ENCODE measurements around the gene SBNO2.

The SBNO2 gene

DNA sequence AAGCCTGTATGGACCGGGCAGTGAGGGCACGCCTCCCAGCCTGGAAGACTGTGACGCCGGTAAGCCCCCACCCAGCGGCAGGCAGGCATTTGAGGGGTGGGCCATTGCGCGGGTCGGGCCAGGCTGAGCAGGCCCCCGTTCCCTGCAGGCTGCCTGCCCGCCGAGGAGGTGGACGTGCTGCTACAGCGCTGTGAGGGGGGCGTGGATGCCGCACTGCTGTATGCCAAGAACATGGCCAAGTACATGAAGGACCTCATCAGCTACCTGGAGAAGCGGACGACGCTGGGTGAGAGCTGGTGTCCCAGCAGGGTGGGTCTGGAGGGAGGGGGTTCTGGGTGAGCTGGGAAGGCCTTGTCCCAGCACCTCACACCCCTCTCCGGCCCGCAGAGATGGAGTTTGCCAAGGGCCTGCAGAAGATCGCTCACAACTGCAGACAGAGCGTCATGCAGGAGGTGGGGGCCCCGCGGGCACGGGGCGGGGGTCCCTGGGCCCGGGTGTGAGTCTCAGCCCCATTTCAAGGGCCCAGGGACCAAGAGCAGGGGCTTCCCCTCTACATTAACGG, 100.0 kb downstream of the SBNO2 start:
- H3K4me2 ChIP-seq (ENCODE audit: low read length): peak overlapping the region; percentile 49; the same call in 1 of the 2 replicates
- H2AFZ ChIP-seq (ENCODE audit: low read length): no peak overlapping the region
- H3K36me3 ChIP-seq (ENCODE audit: insufficient read depth, low read length): peaks cover 43% of the 10 kb centered on the region
- H3K9ac ChIP-seq (ENCODE audit: low read length): peak overlapping the region; percentile 31; the same call in 1 of the 2 replicates
- H3K27me3 ChIP-seq (ENCODE audit: insufficient read depth, low read length): no peaks in the 10 kb centered on the region
- TF ChIP-seq, protein P1, sequence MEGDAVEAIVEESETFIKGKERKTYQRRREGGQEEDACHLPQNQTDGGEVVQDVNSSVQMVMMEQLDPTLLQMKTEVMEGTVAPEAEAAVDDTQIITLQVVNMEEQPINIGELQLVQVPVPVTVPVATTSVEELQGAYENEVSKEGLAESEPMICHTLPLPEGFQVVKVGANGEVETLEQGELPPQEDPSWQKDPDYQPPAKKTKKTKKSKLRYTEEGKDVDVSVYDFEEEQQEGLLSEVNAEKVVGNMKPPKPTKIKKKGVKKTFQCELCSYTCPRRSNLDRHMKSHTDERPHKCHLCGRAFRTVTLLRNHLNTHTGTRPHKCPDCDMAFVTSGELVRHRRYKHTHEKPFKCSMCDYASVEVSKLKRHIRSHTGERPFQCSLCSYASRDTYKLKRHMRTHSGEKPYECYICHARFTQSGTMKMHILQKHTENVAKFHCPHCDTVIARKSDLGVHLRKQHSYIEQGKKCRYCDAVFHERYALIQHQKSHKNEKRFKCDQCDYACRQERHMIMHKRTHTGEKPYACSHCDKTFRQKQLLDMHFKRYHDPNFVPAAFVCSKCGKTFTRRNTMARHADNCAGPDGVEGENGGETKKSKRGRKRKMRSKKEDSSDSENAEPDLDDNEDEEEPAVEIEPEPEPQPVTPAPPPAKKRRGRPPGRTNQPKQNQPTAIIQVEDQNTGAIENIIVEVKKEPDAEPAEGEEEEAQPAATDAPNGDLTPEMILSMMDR (IDR thresholded peaks at IDR 0.05; ENCODE audit: low read length): no peak
- no peak for TF ChIP-seq EZH2 (IDR thresholded peaks at IDR 0.05; ENCODE audit: borderline replicate concordance, low read length)
- H3K9me3 ChIP-seq (ENCODE audit: low read length): no peaks in the 10 kb centered on the region
- H3K9me2 ChIP-seq (ENCODE audit: low read depth, low read length): no peaks in the 10 kb centered on the region
- no peaks in the 10 kb centered on the region for H4K20me1 ChIP-seq (ENCODE audit: insufficient read depth, low read length)
- no peaks in the 10 kb centered on the region for H3K79me2 ChIP-seq (ENCODE audit: insufficient read depth, low read length)
- H3K27ac ChIP-seq (ENCODE audit: low read depth, low read length, poor library complexity, severe bottlenecking): peak overlapping the region; percentile 58
- no peaks in the 10 kb centered on the region for H3F3A ChIP-seq (ENCODE audit: insufficient read depth, low read length)
- peaks cover 46% of the 10 kb centered on the region for H3K4me1 ChIP-seq (ENCODE audit: insufficient read depth, low read length, severe bottlenecking)
- H3K4me3 ChIP-seq (ENCODE audit: low read depth, low read length, poor library complexity, severe bottlenecking): peak overlapping the region; percentile 29

DNA sequence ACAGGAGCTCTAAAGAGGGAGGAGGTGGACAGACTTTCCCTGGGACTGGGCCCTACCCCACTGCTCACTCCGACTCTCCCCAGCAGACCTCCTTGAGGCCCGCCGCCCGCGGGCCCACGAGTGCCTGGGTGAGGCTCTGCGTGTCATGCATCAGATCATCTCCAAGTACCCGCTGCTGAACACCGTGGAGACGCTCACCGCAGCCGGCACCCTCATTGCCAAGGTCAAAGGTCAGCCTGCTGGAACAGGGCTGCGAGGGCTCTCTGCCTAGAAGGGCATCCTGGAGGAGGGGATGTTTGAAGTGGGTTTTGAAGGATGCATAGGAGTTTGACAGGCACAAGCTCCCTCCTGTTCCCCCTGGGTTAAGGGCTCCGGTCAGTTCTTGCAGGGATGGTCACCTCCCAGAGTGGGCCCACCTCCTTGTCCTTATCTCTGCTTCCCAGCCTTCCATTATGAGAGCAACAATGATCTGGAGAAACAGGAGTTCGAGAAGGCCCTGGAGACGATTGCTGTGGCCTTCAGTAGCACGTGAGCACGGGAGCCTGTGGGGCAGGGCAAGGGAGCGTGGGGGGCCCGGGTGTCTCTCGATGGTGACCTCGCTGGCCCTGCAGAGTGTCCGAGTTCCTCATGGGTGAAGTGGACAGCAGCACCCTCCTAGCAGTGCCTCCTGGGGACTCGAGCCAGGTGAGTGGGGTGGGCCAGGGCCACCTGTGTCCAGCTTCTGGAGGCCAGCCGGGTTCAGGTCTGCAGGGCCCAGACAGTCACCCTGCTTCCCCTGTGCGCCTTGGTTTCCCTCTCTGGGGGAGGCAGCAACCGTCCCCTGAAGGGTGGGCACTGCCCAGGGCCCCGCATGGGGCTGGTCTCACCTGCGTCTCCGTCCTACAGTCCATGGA, 100.8 kb downstream of the SBNO2 start:
- Histone ChIP-seq H3K4me2 (ENCODE audit: low read length) (no peak overlapping the region), H3K27ac (ENCODE audit: low read depth, low read length, poor library complexity, severe bottlenecking) (no peak overlapping the region), H3K36me3 (ENCODE audit: insufficient read depth, low read length) (peaks cover 43% of the 10 kb centered on the region), H3K9me3 (ENCODE audit: low read length) (no peaks in the 10 kb centered on the region), H3F3A (ENCODE audit: insufficient read depth, low read length) (no peaks in the 10 kb centered on the region), H3K27me3 (ENCODE audit: insufficient read depth, low read length) (no peaks in the 10 kb centered on the region), H3K9me2 (ENCODE audit: low read depth, low read length) (no peaks in the 10 kb centered on the region), H3K4me1 (ENCODE audit: insufficient read depth, low read length, severe bottlenecking) (peaks cover 54% of the 10 kb centered on the region), H3K79me2 (ENCODE audit: insufficient read depth, low read length) (no peaks in the 10 kb centered on the region), H3K4me3 (ENCODE audit: low read depth, low read length, poor library complexity, severe bottlenecking) (no peak overlapping the region), H2AFZ (ENCODE audit: low read length) (no peak overlapping the region), H3K9ac (ENCODE audit: low read length) (no peak overlapping the region), H4K20me1 (ENCODE audit: insufficient read depth, low read length) (no peaks in the 10 kb centered on the region)
- TF ChIP-seq, protein P1 (IDR thresholded peaks at IDR 0.05; ENCODE audit: low read length): no peak
- TF ChIP-seq EZH2 (IDR thresholded peaks at IDR 0.05; ENCODE audit: borderline replicate concordance, low read length): no peak

DNA sequence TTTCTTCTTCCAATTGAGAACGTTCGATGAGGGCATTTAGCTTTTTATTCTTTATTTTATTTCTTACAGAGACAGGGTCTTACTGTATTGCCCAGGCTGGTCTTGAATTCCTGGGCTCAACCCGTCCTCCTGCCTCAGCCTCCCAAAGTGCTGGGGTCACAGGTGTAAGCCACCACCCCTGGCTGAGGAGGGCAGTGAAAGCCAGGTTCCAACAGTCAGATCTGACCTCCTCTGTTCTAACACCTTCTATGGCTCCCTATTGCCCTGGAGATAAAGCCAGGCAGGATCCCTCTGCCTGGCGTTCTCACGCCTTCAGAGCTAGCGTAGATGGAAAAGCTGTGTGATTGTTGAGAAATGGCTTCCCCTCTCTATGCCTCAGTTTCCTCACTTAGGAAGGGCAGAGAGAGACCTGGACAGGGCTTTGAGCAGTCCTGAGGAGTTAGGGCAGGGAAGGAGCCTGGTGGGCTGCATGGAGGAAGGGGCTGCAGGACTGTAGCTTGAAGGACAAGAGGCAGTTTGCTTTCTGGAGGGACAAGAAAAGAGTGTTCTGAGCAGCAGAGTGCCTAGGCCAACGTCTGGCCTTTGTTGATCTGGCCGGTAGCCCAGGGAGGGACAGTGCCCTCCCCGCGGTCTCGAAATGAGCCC, 101.6 kb downstream of the SBNO2 start:
- no peaks in the 10 kb centered on the region for H3K27me3 ChIP-seq (ENCODE audit: insufficient read depth, low read length)
- H3K9me2 ChIP-seq (ENCODE audit: low read depth, low read length): no peaks in the 10 kb centered on the region
- TF ChIP-seq, protein P1 (IDR thresholded peaks at IDR 0.05; ENCODE audit: low read length): no peak
- H3K4me3 ChIP-seq (ENCODE audit: low read depth, low read length, poor library complexity, severe bottlenecking): no peak overlapping the region
- no peak overlapping the region for H3K27ac ChIP-seq (ENCODE audit: low read depth, low read length, poor library complexity, severe bottlenecking)
- peaks cover 43% of the 10 kb centered on the region for H3K36me3 ChIP-seq (ENCODE audit: insufficient read depth, low read length)
- no peaks in the 10 kb centered on the region for H3F3A ChIP-seq (ENCODE audit: insufficient read depth, low read length)
- H3K9ac ChIP-seq (ENCODE audit: low read length): no peak overlapping the region
- H3K4me1 ChIP-seq (ENCODE audit: insufficient read depth, low read length, severe bottlenecking): peaks cover 50% of the 10 kb centered on the region
- no peaks in the 10 kb centered on the region for H3K9me3 ChIP-seq (ENCODE audit: low read length)
- H4K20me1 ChIP-seq (ENCODE audit: insufficient read depth, low read length): no peaks in the 10 kb centered on the region
- no peak overlapping the region for H3K4me2 ChIP-seq (ENCODE audit: low read length)
- H3K79me2 ChIP-seq (ENCODE audit: insufficient read depth, low read length): no peaks in the 10 kb centered on the region
- no peak overlapping the region for H2AFZ ChIP-seq (ENCODE audit: low read length)
